ENCODE measurements around the gene TMEM273. TPM values are rescaled to one million over a fixed set of nuclear protein-coding genes. Genes with fewer than 3 reads are reported as not detected.

The TMEM273 gene
- total RNA-seq, 2 donors from 2014 or later = 22.5 to 88.0 TPM

DNA sequence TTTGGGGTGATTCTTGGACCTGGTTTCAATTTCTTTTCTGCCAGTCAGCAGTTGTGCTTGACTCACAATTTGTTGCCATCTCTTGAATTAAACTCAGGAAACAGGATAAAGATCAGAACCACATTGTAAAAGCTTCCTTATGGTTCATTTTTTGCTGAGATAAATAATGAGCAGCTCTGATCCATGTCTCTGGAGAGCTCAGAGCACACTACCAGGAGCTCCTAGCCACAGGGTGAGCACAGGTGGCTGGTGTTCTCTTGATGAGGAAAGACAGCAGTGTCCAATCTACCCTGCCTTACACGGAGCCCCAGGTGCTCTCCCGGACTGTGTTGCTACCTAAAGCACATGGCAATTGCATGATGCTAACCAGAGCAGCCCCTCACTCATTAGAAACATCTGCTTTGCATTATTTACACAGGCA, 37.2 kb downstream of the TMEM273 start:
- Mint-ChIP-seq H3K27me3 (ENCODE audit: low read depth) (peaks cover 34% of the 10 kb centered on the region), H3K27ac (no peak overlapping the region), H3K36me3 (ENCODE audit: insufficient read depth in 2 of 2) (peaks cover 4% of the 10 kb centered on the region in 2 donors), H3K4me1 (ENCODE audit: low read depth) (no peaks in the 10 kb centered on the region), H3K9me3 (peaks cover 4% of the 10 kb centered on the region in 2 donors), H3K4me3 (no peak overlapping the region)
- ATAC-seq (replicated peaks in 1 of 2) (no peak), DNase-seq (no peak)

DNA sequence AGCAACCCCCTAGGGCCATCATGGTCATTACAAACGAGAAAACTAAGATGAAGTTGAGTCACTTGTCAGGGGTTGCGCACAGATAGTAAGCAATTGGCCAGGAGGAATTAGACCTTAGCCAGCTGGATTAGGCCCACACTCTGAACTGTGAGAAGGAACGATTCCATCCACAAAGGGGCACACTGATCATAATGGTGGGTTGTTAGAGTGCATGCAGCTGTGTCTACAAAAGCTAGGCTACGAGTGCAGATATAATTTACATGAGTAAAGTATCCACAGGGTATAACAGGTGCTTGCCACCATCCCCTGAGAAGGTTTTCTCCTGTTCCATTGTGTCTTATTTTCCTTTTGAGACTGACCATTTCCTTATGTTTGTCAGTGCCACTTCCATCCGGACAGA, 37.8 kb downstream of the TMEM273 start:
- no peak for DNase-seq
- Mint-ChIP-seq H3K27me3 (ENCODE audit: low read depth) (peaks cover 34% of the 10 kb centered on the region), H3K4me1 (ENCODE audit: low read depth) (no peaks in the 10 kb centered on the region), H3K4me3 (no peak overlapping the region), H3K9me3 (peaks cover 4% of the 10 kb centered on the region in 2 donors), H3K27ac (no peak overlapping the region), H3K36me3 (ENCODE audit: insufficient read depth in 2 of 2) (peaks cover 4% of the 10 kb centered on the region in 2 donors)
- no peak for ATAC-seq (replicated peaks in 1 of 2)

DNA sequence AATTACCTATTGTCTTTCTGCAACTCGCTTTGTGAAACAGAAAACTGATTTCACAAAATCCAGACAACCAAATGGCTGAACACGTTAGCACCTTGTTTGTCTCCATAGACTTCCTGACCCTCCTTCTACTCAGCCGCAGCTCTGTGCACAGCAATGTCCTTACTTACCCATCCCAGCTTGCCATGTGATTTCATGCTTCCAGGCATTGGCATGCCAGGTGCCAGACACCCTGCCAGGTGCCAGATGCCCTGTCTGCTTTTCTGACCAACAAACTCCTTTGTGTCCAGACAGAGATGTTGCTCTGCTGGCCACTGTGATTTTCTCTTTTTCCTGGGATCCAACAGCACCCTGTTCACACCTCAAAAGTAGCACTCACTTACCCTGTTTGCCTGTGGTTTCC, 38.3 kb downstream of the TMEM273 start:
- H3K9me3 Mint-ChIP-seq = peaks cover 4% of the 10 kb centered on the region in 2 donors

DNA sequence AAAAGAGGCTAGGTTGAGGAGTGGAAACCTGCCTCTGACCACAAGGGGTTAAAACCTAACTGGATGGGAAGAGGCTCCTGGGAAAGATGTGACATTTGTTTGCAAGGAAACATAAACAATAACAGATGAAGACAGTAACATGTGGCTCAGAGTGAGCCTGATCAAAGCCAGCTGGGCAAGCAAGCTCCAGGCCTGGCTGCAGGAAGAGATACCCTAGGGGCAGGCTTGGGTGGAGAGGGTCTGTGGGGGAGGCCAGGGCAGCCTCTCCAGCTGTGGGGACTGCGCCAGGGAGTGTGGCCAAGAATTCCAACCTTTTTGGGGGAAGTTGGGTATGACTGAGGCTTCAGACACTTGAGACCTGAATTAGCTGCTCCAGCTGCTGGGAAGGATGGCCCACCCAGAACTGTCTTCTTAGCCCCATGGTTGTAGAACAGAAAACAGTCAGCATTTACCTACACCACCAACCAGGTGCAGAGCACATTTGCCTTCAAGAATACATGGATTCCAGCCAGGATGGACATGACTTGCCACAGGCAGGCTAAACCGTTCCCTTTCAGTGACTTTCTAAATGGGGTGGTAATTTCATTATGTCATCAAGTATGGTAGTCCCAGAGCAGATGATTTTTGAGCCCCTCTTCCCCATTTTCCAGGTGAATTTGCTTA, 44.0 kb downstream of the TMEM273 start:
- H3K4me3 Mint-ChIP-seq = no peak overlapping the region
- H3K9me3 Mint-ChIP-seq = peaks cover 4% of the 10 kb centered on the region in 2 donors
- peaks cover 10% of the 10 kb centered on the region for H3K27me3 Mint-ChIP-seq (ENCODE audit: low read depth)
- no peaks in the 10 kb centered on the region for H3K4me1 Mint-ChIP-seq (ENCODE audit: low read depth)
- H3K36me3 Mint-ChIP-seq (ENCODE audit: insufficient read depth in 2 of 2) = peaks cover 4% of the 10 kb centered on the region in 2 donors
- no peak overlapping the region for H3K27ac Mint-ChIP-seq
- DNase-seq (no peak), ATAC-seq (replicated peaks in 1 of 2) (no peak)

More for the DNA sequence above, 38.3 kb downstream of the TMEM273 start:
- Mint-ChIP-seq H3K36me3 (ENCODE audit: insufficient read depth in 2 of 2) (peaks cover 4% of the 10 kb centered on the region in 2 donors), H3K27ac (no peak overlapping the region), H3K27me3 (ENCODE audit: low read depth) (peaks cover 34% of the 10 kb centered on the region), H3K4me3 (no peak overlapping the region), H3K4me1 (ENCODE audit: low read depth) (no peaks in the 10 kb centered on the region)
- no peak for ATAC-seq (replicated peaks in 1 of 2)
- no peak for DNase-seq

DNA sequence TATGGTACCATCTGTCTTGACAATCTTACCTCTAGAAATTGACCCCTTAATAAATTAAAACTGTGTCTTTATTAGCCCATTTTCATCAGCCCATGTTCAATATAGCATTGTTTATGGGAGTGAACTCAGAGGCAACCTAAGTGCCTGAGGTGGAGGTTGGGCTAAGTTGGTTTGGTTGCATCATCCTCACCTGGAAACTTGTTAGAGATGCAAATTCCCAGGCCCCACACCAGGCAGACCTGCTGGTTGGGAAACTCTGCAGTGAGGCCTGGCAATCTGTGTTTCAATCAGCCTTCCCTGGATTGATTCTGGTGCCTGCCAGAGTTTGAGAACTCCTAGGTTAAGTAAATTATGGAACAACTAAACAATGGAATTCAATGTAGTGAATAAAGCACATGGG, 44.9 kb downstream of the TMEM273 start:
- DNase-seq = no peak
- H3K27ac Mint-ChIP-seq = no peak overlapping the region
- no peak for ATAC-seq (replicated peaks in 1 of 2)
- peaks cover 2% of the 10 kb centered on the region in 2 donors for H3K36me3 Mint-ChIP-seq (ENCODE audit: insufficient read depth in 2 of 2)
- H3K27me3 Mint-ChIP-seq (ENCODE audit: low read depth) = peaks cover 7% of the 10 kb centered on the region
- no peaks in the 10 kb centered on the region for H3K4me1 Mint-ChIP-seq (ENCODE audit: low read depth)
- peaks cover 2% of the 10 kb centered on the region in 2 donors for H3K9me3 Mint-ChIP-seq
- no peak overlapping the region for H3K4me3 Mint-ChIP-seq

DNA sequence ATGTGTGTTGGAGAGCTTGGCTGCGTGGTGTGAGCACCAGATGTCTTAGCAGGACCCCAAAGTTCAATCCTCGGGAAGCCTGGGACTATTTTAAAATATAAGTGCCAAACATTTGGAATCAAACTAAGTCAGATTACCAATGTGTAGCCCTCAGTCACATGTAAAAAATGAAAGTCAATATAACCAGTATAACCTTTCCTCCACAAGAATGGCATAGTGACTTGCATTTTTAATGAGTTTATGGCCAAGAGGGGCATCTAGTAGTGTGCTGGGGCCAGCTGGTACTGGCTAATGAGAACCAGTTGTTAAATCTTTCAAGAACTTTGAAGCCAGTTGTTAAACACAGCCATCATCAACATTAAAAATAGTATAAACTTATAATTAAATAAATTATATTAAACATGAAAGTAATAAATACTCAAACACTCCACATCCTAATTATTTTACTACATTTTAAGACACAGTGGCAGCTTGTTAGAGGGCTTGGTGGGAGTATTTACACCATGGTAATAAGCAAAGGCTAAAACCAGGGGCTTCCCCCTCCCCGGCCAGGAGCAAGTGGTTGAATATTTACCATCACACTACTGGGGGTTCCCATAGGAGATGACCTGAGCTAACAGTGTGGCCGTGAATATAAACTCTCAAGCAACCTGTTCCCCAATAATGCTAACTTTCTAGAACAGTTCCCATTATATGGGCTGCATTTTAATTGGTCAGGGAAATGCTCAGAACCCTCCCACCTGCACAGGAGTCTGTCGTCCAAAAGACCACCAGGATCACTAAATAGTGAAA, 46.5 kb downstream of the TMEM273 start:
- DNase-seq = no peak
- Mint-ChIP-seq H3K27me3 (ENCODE audit: low read depth) (peaks cover 8% of the 10 kb centered on the region), H3K9me3 (no peaks in the 10 kb centered on the region), H3K4me3 (no peak overlapping the region), H3K27ac (no peak overlapping the region), H3K36me3 (ENCODE audit: insufficient read depth in 2 of 2) (no peaks in the 10 kb centered on the region), H3K4me1 (ENCODE audit: low read depth) (no peaks in the 10 kb centered on the region)
- ATAC-seq (replicated peaks in 1 of 2) = no peak

DNA sequence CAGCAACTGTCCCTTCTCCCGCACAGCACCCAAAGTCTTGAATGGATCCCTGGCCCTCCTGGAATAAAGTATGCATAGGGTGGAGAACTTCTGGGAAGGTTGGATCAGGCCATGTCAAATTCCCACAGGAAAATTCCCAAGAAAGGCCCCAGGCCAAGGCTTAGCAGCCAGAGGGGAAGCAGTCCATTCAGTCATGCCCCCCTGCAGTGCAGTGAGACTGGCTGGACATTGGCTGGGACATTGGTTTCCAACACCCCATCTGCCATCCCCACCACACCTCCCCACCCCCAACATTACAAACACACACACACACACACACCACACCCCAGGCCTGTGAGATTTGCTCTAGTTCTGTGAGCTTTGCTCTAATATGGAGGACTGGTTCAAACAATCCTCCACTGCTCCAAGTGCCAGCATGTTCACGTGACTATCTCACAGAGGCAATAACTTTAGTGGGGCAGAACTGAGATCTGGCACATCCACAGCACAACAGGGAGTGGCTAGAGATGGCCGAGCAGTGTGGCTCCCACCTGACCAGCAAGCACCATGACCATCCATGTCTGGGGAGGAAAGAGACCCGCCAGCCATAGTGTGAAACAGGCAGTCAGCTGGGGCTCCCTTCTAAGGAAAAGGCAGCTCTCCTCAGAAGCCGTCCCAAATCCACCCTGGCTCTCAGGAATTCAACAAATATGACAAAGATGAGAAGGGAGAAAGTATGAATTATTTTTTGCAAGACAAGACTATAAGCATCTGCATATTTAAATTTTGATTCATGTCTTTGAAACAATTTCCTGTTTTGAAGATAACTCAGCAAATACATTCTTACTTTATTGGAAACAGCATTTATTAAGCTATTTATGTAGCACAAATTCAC, 47.6 kb downstream of the TMEM273 start:
- ATAC-seq (replicated peaks in 1 of 2) = no peak
- H3K4me1 Mint-ChIP-seq (ENCODE audit: low read depth) = no peaks in the 10 kb centered on the region
- H3K36me3 Mint-ChIP-seq (ENCODE audit: insufficient read depth in 2 of 2) = no peaks in the 10 kb centered on the region
- peaks cover 0 to 2% of the 10 kb centered on the region in 2 donors for H3K9me3 Mint-ChIP-seq
- H3K4me3 Mint-ChIP-seq = no peak overlapping the region
- DNase-seq = no peak
- H3K27ac Mint-ChIP-seq = no peak overlapping the region
- H3K27me3 Mint-ChIP-seq (ENCODE audit: low read depth) = peaks cover 19% of the 10 kb centered on the region

DNA sequence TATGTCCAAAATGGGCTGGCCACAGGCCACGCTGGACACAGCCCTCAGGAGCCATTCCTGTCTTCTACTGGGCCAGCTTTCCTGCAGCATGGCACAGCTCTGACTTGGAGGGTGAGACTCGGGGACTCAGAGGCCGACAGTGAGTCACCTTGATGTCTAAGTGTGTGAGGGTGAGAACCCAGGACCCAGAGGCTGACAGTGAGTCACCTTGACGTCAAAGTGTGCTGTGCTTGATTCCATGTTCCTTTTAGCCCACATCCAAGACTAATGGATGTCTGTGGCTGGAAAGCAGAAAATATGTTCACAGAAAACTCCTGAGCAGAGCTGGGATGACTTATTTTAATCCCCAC, 48.4 kb downstream of the TMEM273 start:
- Mint-ChIP-seq H3K4me3 (no peak overlapping the region), H3K36me3 (ENCODE audit: insufficient read depth in 2 of 2) (no peaks in the 10 kb centered on the region), H3K4me1 (ENCODE audit: low read depth) (no peaks in the 10 kb centered on the region), H3K27me3 (ENCODE audit: low read depth) (peaks cover 26% of the 10 kb centered on the region), H3K27ac (no peak overlapping the region), H3K9me3 (peaks cover 0 to 3% of the 10 kb centered on the region in 2 donors)
- peak in 1 of 2 donors; percentile 5 for DNase-seq
- ATAC-seq (replicated peaks in 1 of 2) = peak in 1 of 2 donors; percentile 79

DNA sequence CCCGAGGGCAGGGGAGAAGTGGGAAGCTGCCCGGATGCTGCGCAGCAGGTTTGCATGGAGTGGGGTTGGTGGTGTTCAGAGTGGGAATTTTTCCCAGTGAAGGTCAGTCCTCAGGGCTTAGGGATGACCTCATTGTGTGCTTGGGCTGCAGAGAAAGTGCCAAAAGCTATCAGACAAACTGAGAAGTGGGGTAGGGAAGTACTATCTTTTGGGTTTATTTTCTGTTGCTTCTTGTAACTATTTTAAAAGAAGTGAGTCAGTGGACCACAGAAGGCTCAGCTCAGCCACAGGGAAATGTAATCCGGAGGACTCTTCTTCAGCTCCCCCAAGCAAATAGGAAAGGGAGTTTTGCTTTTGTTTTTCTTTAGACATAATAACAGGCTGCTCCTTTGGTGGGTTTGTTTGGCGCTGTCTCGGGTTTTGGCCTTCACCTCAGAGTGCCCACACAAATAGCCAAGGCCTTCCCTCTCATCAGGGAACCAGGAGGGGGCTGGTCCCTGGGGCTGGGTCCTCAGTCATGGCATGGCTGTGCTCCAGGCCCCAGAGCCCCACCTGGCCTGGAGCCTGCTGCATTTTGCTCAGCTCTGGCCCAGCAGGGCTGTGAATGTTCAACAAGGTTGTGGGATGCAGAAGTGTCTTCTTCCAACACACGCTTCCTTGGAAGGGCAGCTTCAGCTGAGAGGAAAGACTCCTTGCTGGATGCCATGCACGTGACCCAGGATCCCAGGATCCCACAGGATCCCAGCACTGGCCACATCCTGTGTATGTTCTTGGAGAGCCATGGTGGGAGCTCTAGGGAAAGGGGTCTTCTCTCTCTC, 49.0 kb downstream of the TMEM273 start:
- H3K4me3 Mint-ChIP-seq = no peak overlapping the region

DNA sequence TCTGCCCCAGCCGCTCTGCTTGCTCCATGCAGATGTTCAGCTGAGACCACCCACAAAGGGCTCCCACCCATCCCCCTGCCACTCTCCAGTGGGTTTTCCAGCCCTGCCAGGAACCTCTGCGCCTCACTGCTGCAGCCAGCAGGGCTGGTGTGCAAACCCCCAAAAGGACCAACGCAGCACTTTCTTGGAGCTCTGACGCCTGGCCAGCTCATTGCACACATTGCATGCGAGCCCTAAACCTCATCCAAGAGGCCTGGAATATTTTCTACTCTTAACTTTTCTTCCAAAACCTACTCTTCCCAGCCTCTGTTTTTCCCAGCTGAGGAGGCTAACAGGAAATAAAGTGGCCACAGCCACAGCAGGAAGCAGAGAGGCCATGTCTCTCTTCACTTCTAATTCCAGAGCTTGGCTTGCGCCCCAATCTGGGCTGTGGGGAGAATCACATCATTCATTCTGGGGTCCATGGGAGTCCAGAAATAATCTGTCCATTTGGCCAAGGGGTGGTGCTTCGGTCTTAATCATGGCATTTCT, 49.8 kb downstream of the TMEM273 start:
- peaks cover 0 to 3% of the 10 kb centered on the region in 2 donors for H3K9me3 Mint-ChIP-seq

More for the DNA sequence above, 49.0 kb downstream of the TMEM273 start:
- no peak for DNase-seq
- no peaks in the 10 kb centered on the region for H3K36me3 Mint-ChIP-seq (ENCODE audit: insufficient read depth in 2 of 2)
- H3K9me3 Mint-ChIP-seq = peaks cover 0 to 3% of the 10 kb centered on the region in 2 donors
- peaks cover 31% of the 10 kb centered on the region for H3K27me3 Mint-ChIP-seq (ENCODE audit: low read depth)
- peak in 1 of 2 donors; percentile 23 for ATAC-seq (replicated peaks in 1 of 2)
- H3K27ac Mint-ChIP-seq = no peak overlapping the region
- H3K4me1 Mint-ChIP-seq (ENCODE audit: low read depth) = no peaks in the 10 kb centered on the region

DNA sequence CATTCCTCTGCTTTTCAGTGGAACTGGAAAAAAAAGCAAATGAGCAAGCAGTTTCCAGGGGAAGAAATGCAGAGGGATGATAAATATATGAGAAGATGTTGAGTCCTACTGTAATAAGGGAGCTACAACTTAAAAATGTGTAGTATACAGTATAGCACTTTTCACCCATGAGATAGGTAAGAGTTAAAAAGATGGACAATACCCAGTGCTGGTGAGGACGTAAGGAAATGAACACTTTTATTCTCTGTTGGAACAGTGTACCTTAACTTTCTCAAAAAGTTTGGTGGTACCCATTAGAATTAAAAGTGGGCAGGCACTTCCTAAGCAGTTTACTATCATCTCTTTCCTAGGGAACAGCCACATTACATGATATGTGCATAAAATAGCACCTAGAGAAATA, 51.7 kb downstream of the TMEM273 start:
- DNase-seq = no peak

More for the DNA sequence above, 49.8 kb downstream of the TMEM273 start:
- Mint-ChIP-seq H3K27ac (no peak overlapping the region), H3K36me3 (ENCODE audit: insufficient read depth in 2 of 2) (no peaks in the 10 kb centered on the region), H3K4me1 (ENCODE audit: low read depth) (no peaks in the 10 kb centered on the region), H3K27me3 (ENCODE audit: low read depth) (peaks cover 31% of the 10 kb centered on the region), H3K4me3 (no peak overlapping the region)
- ATAC-seq (replicated peaks in 1 of 2) (no peak), DNase-seq (no peak)

More for the DNA sequence above, 51.7 kb downstream of the TMEM273 start:
- Mint-ChIP-seq H3K36me3 (ENCODE audit: insufficient read depth in 2 of 2) (no peaks in the 10 kb centered on the region), H3K4me3 (no peak overlapping the region), H3K27ac (no peak overlapping the region), H3K9me3 (peaks cover 0 to 3% of the 10 kb centered on the region in 2 donors), H3K27me3 (ENCODE audit: low read depth) (peaks cover 31% of the 10 kb centered on the region), H3K4me1 (ENCODE audit: low read depth) (no peaks in the 10 kb centered on the region)
- no peak for ATAC-seq (replicated peaks in 1 of 2)

Data from activated T-cell treated with anti-CD3 and anti-CD28 coated beads, Interleukin-2, amount 50 U/mL, for 72 hours (primary cell).